ENCODE results near the gene TMCC1.

DNA sequence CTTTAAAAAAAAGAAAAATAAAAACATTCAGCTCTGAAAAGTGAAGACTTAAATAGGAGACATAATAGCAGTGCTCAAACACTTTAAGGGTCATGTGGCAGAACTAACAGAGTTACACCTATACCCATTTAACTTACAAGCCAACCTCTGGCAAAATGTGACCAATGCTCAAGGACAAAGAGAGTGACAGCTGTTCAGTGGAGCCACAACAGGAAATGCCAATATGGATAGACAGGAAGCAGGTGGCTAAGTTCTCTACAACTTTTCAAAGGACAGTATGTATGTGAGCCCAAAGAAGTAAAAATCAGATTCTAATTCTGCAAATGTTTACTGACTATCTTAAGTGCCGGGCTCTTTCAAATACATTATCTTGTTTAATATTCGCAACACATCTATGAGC lies 3.4 kb downstream of the TMCC1 start:
- TF ChIP-seq, protein P1, sequence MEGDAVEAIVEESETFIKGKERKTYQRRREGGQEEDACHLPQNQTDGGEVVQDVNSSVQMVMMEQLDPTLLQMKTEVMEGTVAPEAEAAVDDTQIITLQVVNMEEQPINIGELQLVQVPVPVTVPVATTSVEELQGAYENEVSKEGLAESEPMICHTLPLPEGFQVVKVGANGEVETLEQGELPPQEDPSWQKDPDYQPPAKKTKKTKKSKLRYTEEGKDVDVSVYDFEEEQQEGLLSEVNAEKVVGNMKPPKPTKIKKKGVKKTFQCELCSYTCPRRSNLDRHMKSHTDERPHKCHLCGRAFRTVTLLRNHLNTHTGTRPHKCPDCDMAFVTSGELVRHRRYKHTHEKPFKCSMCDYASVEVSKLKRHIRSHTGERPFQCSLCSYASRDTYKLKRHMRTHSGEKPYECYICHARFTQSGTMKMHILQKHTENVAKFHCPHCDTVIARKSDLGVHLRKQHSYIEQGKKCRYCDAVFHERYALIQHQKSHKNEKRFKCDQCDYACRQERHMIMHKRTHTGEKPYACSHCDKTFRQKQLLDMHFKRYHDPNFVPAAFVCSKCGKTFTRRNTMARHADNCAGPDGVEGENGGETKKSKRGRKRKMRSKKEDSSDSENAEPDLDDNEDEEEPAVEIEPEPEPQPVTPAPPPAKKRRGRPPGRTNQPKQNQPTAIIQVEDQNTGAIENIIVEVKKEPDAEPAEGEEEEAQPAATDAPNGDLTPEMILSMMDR (IDR thresholded peaks at IDR 0.05): no peak
- no peak for TF ChIP-seq POLR2A (IDR thresholded peaks at IDR 0.05)
